CD4-positive, alpha-beta T cell treated with Interleukin-4 for 1 hour (primary cell): ENCODE measurements around the gene FBXL7.

Experiments
- DNase-seq, 2 donors: peaks; one replicate each; pipeline ENCODE4 v3.0.0-alpha.2; 2020 to 2022

FBXL7 gene

DNA sequence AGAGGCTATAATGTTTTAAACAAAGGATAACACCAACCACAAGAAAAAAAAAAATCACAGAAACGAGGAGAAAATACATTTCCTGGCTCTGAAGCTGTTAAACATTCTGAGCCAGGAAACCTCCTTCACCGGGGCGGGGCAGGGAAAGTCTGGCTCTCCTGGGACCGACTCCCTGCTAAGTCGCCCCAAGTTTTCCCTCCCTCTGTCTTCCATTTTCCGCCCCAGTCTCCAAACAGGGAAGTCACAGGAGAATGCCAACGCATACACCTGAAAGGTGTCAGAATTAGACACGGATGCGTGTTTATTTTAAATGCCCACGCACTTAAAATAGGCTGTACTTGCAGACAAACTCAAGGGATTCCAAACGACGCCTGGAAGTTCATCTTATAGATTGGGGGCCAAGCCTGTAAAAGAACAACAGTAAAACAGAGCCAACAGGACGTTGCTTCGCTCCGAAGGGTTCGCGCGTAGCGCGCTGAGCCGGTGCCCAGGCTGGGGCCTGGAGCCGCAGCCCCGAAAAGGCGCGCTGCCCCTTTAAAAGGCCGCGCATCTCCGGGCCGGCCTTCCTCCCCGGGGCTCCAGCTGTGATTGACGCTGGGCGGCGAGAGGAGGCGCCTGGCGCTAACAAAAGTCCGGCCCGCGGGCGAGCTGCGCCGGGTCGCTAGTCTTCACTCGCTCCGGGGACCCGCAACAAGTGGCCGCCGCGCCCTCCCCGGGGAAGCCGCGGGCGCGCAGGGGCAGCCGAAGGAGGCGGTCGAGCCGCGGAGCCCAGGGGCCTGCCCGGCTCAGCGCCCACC is at the start of gene FBXL7:
Gene FBXL7 (plus strand): TSS at position 653 of the 797 bp plus-strand sequence.
- DNase-seq, result no peak

DNA sequence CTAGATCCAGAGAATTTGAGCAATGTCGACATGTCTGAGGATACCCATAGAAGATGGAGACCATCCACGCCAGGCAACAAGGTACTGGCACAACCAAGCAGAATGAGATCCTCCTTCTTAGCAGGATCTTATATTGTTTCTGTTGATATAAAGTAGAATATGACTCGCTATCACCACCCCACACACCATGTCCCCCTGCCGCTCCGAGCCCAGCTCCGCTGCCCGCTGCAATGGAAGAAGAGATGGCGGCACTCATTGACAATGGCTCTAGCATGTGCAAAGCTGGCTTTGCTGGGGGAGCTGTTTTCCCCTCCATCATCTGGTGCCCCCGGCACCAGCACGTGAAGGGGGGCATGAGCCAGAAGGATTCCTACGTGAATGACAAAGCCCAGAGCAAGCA is 49.5 kb upstream of the FBXL7 start:
- DNase-seq, result no peak

GRCh38 chr5:15450949-15451348 is 49.0 kb upstream of the FBXL7 start:
- DNase-seq, result no peak

- DNase-seq, result no peak
These were observed 48.0 kb upstream of the FBXL7 start for GRCh38 chr5:15452030-15452429.

DNA sequence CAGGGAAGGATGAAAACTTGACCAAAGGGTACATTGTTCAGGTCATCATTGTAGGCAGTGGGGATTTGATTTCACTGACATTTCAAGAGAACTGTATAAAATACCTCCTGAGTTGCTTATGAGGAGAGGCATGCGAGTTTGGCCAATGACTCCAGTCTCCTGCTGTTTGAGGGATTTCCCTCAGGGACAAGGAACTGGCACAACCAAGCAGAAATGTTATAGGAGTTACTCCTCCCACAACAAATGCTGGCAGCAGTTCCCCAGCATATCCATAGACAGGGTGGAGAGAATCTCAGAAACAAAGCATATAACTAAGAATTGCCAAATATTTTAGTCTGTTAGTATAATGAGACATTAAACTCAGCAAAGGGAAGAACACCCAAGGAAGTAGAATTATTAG is 47.2 kb upstream of the FBXL7 start:
- no peak for DNase-seq

DNA sequence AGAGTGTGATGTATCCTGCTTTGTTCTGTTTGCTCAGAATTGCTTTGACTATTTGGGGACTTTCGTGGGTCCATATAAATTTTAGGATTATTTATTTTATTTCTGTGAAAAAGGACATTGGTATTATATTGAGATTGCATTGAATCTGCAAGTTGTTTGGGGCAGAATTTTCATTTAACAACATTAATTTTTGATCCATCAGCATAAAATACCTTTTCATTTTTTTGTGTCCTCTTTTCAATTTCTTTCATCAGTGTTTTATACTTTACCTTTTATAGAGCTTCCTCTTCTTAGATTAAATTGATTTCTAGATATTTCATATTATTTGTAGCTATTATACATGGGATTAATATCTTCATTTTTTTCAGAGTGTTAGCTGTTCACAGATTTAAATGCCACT is 40.8 kb upstream of the FBXL7 start:
- no peak for DNase-seq

- no peak for DNase-seq
These were observed 36.6 kb upstream of the FBXL7 start for GRCh38 chr5:15463231-15463980.

GRCh38 chr5:15472116-15472515 is 27.9 kb upstream of the FBXL7 start:
- DNase-seq, result no peak

- DNase-seq, result no peak
These were observed 25.7 kb upstream of the FBXL7 start for GRCh38 chr5:15474143-15474719.

DNA sequence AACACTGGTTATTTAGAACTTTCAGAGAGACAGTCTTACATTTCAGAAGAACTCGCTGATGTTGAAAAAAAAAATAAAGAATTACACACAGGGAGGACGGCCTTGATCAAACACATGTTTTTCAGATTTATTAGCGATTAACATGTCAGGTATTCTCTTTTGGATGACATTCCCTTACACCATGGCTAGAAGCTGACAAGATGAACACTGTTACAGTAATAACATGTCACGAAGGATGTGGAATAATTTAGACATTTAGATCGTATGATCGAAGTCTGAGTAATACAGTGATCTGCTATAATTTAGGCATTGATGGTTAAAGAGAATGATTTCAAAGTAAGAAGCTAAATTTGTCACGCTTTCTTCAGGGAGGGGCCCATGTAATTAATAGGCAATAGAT is 24.6 kb upstream of the FBXL7 start:
- DNase-seq, result no peak

DNA sequence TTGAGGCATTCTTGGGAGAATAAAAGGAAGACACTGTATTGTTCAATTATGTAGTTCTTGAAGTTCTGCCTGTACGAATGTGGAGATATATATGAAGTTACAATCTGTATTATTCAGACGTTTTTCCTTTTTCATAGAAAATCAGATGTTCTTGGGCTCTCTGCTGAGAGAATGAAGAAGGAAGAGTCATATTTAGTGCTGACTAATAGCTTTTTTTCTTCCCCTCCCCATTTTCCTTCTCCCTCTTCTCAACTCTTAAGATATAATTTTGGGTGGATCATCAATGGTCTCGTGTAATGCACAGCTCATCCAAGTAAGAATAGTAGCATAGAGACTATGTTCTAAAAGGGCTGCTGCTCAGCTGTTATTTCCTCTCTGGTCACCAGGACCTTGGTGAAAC is 23.0 kb upstream of the FBXL7 start:
- DNase-seq, result no peak

GRCh38 chr5:15480436-15480835 is 19.5 kb upstream of the FBXL7 start:
- DNase-seq, result no peak

DNA sequence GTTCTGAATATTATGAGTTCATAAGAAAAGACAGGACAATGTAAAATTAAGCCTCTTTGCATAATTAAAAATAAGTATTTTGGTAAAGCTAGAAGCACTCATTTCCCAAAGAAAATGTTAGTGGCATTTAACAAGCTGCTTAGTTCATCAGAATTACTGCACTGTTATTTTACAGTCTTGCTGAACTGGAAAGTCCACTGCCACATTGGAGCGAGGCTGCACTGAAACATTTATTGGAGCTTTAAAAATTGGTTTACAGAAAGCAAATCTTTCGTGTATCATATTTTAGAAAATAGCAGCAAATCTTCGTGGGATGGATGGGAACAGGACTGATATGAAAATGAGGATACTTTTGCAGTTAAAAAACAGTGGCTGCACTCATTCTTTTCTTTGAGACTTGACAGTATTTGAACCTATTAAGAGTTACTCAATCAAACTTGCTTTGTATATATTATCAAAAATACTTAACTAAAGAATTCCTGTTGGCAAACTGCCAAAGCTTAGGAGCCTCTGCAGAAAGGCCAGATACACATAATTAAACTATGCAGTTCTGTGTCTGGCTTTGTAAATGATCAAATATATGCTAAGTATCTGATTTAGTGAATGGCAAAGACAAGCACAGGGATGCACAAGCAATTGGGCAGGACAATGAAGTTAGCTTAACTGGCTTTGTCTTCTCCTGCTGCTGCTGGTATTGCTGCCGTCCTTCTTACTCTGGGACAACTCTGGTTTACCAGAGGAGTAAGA is 16.5 kb upstream of the FBXL7 start:
- no peak for DNase-seq

GRCh38 chr5:15487228-15487627 is 12.8 kb upstream of the FBXL7 start:
- DNase-seq, result no peak

DNA sequence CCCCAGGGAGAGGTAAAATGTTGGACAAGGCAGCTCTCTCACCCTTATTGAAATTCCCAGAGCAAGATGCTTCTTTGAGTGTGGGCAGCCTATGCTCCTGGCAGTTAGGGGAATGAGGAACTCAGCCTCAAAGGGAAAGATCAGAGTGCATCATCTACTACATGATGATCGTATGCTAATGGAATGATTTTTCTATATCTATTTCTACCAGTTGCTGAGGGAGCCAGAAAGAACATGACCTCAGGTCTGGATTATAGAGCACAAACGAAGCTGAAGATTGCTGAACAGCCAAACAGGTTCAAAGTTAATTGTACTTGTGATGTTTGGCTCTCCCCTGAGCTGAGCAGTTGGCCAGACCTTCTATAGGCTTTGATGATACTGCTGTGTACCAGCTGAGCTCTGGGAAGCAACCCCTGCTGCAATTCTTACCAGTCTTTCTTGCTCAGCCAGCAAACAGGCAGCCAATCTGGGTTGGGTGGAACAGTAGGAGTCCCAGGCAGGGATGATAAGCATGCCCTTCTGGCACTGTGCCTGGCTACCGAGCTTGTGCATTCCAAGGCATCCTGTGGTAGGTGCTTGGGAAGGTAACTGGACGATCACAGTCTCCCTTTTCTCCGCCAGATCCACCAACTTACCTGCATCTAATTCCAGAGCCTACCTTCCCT is 10.3 kb upstream of the FBXL7 start:
- DNase-seq, result no peak

- no peak for DNase-seq
These were observed 7.4 kb upstream of the FBXL7 start for GRCh38 chr5:15492545-15492944.

- no peak for DNase-seq
These were observed 6.5 kb upstream of the FBXL7 start for GRCh38 chr5:15493501-15493900.

DNA sequence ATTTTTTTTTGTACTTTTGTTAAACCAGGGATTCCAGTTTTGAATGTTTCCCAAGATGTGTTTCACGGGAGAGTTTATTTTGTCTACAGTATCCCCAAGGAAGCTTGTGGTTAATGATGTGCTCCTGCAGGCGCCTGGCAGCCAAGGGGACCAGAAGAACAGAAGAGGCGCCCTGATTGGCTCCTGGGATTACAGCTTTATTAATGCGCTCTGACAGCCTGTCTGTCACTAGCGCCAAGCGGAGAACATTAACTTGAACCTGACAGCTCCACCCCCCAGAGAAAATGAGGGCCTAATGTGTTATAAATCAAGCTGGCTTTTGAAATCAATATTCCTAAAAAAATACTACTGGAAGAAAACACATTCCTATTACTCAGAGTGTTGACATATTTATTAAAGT is 5.0 kb upstream of the FBXL7 start:
- no peak for DNase-seq

DNA sequence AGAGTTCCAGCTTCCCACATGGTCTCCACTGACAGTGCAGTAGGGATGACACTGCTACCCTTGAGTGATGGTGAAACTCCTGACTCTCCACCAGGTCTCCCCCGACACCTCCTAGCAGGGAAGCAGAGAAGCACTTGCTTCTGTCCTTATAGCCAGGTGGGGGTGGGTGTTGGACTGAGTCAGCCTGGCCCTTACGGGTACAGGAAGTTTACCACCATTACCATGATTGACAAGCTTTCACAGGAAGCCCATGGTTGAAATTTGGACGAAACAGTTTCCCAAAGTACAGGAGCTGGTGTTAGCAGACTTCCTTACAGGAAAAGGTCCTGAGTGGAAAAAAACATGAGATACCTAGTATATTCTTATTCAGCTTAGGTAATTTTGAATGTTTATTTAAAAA is 3.1 kb upstream of the FBXL7 start:
- DNase-seq, result no peak

GRCh38 chr5:15500325-15501001 is 483 bp downstream of the FBXL7 start:
- DNase-seq, result no peak

GRCh38 chr5:15501091-15501791 is 1.3 kb downstream of the FBXL7 start:
- DNase-seq, result no peak

DNA sequence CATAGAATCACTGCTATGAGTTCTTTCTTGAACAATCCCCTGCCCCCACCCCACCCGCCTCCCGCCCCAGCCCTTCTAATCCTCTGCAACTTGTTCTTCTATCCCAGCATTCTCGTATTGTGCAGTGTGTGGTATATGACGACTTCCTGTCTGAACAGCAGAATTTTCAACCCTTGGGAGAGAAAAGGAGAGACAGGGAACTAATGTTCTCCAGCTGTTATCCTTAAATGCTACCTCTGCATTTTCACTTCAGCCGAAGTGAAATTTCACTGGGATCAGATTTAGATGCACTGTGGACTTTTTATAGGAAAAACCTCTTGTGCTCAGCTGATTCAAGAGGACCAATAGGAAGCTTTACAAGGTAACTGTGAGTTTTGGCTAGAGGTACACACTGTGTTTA is 2.2 kb downstream of the FBXL7 start:
- DNase-seq, result no peak
